ENCODE data around the gene PCDH9. TPM values are rescaled to one million over a fixed set of nuclear protein-coding genes. Genes with fewer than 3 reads are reported as not detected.

Gene PCDH9
- total and polyA plus RNA-seq, 7 donors: under 0.01 to 15.7 (median 8.7) TPM; not detected in 1

DNA sequence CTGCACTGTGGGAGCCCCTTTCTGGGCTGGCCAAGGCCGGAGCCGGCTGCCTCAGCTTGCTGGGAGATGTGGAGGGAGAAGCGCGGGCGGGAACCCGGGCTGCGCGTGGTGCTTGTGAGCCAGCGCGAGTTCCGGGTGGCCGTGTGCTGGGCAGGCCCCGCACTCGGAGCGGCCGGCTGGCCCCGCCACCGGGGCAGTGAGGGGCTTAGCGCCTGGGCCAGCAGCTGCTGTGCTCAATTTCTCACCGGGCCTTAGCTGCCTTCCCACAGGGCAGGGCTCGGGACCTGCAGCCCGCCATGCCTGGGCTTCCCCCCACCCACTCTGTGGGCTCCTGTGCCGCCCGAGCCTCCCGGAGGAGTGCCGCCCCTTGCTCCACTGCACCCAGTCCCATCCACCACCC, 669.1 kb downstream of the PCDH9 start:
- intact Hi-C loops (cut with DNase I): no loop called here
- Histone ChIP-seq H3K36me3 (no peaks in the 10 kb centered on the region), H3K4me1 (no peaks in the 10 kb centered on the region), H3K9me3 (no peaks in the 10 kb centered on the region), H3K27ac (no peak overlapping the region), H3K27me3 (no peaks in the 10 kb centered on the region), H3K4me3 (no peak overlapping the region)
- TF ChIP-seq, protein P1, sequence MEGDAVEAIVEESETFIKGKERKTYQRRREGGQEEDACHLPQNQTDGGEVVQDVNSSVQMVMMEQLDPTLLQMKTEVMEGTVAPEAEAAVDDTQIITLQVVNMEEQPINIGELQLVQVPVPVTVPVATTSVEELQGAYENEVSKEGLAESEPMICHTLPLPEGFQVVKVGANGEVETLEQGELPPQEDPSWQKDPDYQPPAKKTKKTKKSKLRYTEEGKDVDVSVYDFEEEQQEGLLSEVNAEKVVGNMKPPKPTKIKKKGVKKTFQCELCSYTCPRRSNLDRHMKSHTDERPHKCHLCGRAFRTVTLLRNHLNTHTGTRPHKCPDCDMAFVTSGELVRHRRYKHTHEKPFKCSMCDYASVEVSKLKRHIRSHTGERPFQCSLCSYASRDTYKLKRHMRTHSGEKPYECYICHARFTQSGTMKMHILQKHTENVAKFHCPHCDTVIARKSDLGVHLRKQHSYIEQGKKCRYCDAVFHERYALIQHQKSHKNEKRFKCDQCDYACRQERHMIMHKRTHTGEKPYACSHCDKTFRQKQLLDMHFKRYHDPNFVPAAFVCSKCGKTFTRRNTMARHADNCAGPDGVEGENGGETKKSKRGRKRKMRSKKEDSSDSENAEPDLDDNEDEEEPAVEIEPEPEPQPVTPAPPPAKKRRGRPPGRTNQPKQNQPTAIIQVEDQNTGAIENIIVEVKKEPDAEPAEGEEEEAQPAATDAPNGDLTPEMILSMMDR (IDR thresholded peaks at IDR 0.05): no peak
- DNase-seq: no peak
- WGBS, 2 donors: 97% methylated on average over 26 of the region's 26 CpGs

DNA sequence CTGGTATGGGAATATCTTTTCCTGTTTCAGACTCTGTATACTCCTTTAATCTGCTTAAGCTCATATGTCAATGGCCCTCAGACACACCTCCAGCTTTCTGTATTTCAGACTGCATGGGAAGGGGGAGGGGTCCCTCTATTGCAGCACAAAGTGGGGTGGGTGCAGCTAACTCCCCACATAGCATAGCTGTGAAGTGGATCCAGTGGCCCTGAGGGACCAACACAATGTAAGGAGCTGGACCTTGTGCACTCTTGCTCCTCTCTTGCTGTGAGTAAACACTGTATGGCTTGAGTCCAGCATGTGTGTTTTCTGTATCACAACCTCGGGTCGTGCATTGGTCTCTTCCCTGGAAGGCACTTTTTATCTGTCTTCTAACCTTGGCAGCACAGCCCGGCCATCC, 669.9 kb downstream of the PCDH9 start:
- Histone ChIP-seq H3K27ac (no peak overlapping the region), H3K9me3 (no peaks in the 10 kb centered on the region), H3K27me3 (no peaks in the 10 kb centered on the region), H3K4me1 (no peaks in the 10 kb centered on the region), H3K36me3 (no peaks in the 10 kb centered on the region), H3K4me3 (no peak overlapping the region)
- 49 to 75% methylated on average over 3 of the region's 3 CpGs for WGBS, 2 donors
- intact Hi-C loops (cut with DNase I): no loop called here
- TF ChIP-seq POLR2A (IDR thresholded peaks at IDR 0.05) (no peak), POLR2AphosphoS5 (IDR thresholded peaks at IDR 0.05) (no peak), EP300 (IDR thresholded peaks at IDR 0.05) (no peak)
- TF ChIP-seq, protein P1 (IDR thresholded peaks at IDR 0.05): no peak
- no peak for DNase-seq

DNA sequence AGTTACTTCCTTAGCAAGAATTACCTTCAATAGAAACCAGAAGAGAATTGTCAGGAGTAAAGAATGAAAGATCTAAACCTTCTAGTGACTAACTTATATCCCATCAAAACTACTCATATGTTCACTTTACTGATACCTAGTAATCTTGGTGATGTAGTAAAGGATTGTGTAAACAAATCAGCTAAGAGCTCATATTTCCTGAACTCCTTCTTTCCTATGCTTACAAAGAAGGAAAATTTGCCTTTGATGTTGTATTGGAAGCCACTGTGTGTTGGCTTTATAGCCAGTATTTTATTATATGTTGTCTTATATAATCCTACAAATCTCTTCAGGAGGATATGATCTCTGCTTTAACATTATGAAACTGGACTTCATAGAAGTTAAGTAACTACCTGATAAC, 671.0 kb downstream of the PCDH9 start:
- Histone ChIP-seq H3K36me3 (no peaks in the 10 kb centered on the region), H3K4me3 (no peak overlapping the region), H3K4me1 (no peaks in the 10 kb centered on the region), H3K27me3 (no peaks in the 10 kb centered on the region), H3K9me3 (no peaks in the 10 kb centered on the region), H3K27ac (no peak overlapping the region)
- DNase-seq: no peak
- intact Hi-C loops (cut with DNase I): no loop called here
- no peak for TF ChIP-seq POLR2A (IDR thresholded peaks at IDR 0.05)
- TF ChIP-seq EP300 (IDR thresholded peaks at IDR 0.05): no peak

DNA sequence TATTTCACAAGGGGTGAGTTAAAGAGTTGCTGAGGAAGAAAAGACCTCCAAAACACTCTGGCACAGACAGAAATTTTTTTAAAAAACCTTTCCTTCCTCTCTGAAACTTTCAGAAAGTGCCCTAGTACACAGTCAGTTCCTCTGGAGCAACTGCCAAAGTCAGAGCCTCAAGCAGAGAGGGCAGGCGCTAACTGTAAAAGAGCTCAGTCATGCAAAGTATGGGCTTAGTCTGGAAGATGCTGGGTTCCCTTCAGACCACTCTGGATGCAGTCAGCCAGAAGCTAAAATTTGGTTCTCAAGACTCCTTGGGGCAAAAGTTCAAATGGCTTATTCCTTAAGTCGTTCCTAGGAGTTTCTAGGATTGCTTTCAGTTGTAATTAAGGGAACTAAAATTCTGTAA, 671.6 kb downstream of the PCDH9 start:
- Histone ChIP-seq H3K36me3 (no peaks in the 10 kb centered on the region), H3K9me3 (no peaks in the 10 kb centered on the region), H3K27me3 (no peaks in the 10 kb centered on the region), H3K27ac (no peak overlapping the region), H3K4me1 (no peaks in the 10 kb centered on the region), H3K4me3 (no peak overlapping the region)
- intact Hi-C loops (cut with DNase I): no loop called here
- 60 to 69% methylated on average over 2 of the region's 2 CpGs for WGBS, 2 donors
- no peak for TF ChIP-seq EP300 (IDR thresholded peaks at IDR 0.05)
- TF ChIP-seq, protein P1 (IDR thresholded peaks at IDR 0.05): no peak
- TF ChIP-seq POLR2AphosphoS5 (IDR thresholded peaks at IDR 0.05): no peak
- TF ChIP-seq POLR2A (IDR thresholded peaks at IDR 0.05): no peak
- DNase-seq: no peak

DNA sequence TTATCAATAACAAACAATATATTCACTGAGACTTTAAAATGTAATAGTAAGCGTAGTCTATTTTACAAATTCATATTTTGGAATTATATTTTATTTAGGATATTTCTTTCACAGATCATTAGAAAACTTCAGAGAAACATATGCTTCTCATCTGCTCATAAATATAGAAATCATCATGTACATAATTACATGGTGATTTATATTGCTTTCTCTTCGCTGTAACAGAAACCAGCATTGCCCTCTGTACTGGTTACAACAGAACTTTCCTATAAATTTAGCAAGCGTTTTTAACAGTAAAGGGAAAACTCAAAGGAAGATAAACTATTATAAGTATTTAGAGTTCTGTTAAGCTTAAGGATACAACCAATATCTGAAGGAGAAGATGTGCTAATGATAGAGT, 672.8 kb downstream of the PCDH9 start:
- H3K9me3 ChIP-seq: no peaks in the 10 kb centered on the region
- H3K36me3 ChIP-seq: no peaks in the 10 kb centered on the region
- WGBS, 2 donors: 85 to 87% methylated on average over 3 of the region's 3 CpGs

More for the DNA sequence above, 672.8 kb downstream of the PCDH9 start:
- intact Hi-C loops (cut with DNase I): no loop called here
- Histone ChIP-seq H3K27ac (no peak overlapping the region), H3K4me1 (no peaks in the 10 kb centered on the region), H3K27me3 (no peaks in the 10 kb centered on the region), H3K4me3 (no peak overlapping the region)
- DNase-seq: no peak
- TF ChIP-seq EP300 (IDR thresholded peaks at IDR 0.05) (no peak), POLR2AphosphoS5 (IDR thresholded peaks at IDR 0.05) (no peak), POLR2A (IDR thresholded peaks at IDR 0.05) (no peak)
- TF ChIP-seq, protein P1 (IDR thresholded peaks at IDR 0.05): no peak
